Activated T-cell treated with anti-CD3 and anti-CD28 coated beads, Interleukin-2, amount 50 U/mL, for 4 hours (primary cell): ENCODE data around the gene ST6GALNAC1. TPM values are rescaled to one million over a fixed set of nuclear protein-coding genes. Genes with fewer than 3 reads are reported as not detected.

Source experiments
- ATAC-seq, 2 donors: fragments of 200-7000 bp; cut with Tn5 transposase; one replicate each; pipeline ENCODE4 v1.10.0; 2021
- DNase-seq: peaks from one replicate; pipeline ENCODE4 v3.0.0-alpha.2; 2020
- H3K27me3 Mint-ChIP-seq: one replicate; pipeline ENCODE4 v1.8.0; 2021; ENCODE audit warnings: low read depth, mixed read lengths
- H3K36me3 Mint-ChIP-seq: one replicate; pipeline ENCODE4 v1.8.0; 2022; ENCODE audit warnings: mixed read lengths; ENCODE audit not compliant: insufficient read depth
- H3K4me1 Mint-ChIP-seq: one replicate; pipeline ENCODE4 v1.8.0; 2021; ENCODE audit warnings: low read depth, mixed read lengths
- H3K4me3 Mint-ChIP-seq: one replicate; pipeline ENCODE4 v1.8.0; 2021; ENCODE audit warnings: mild to moderate bottlenecking, moderate library complexity, mixed read lengths
- H3K9me3 Mint-ChIP-seq: one replicate; pipeline ENCODE4 v1.8.0; 2021; ENCODE audit warnings: mixed read lengths
- total RNA-seq, 3 donors: library from RNA; stranded (reverse); gene quantifications; one replicate each; pipeline ENCODE4 v1.2.1, GENCODE V29; 2021

Gene ST6GALNAC1
- total RNA-seq, 3 donors from 2014 or later = 0.57 to 1.1 (median 0.63) TPM

DNA sequence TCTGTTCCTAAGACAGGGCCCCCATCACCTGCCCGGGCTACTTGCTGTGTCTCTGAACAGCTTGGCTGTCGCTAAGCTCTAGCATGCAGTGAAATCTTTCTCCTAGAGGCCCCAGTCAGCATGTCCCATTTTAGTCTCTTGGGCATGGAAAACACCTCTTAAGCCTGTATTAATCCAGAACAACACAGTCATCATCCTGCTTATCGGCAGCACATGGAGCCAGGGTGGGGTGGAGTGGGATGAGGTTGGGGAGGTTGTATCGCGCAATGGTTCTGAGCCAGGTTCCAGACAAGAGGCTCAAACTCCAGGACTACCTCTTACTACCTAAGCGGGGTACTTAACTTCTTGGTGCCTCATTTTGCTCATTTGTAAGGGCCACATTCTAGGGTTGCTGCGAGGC, 65.7 kb downstream of the ST6GALNAC1 start:
- Mint-ChIP-seq H3K9me3 (no peaks in the 10 kb centered on the region), H3K4me1 (no peaks in the 10 kb centered on the region), H3K27me3 (peaks cover 6% of the 10 kb centered on the region), H3K36me3 (no peaks in the 10 kb centered on the region), H3K4me3 (no peak overlapping the region)
- no peak for ATAC-seq
- no peak for DNase-seq

DNA sequence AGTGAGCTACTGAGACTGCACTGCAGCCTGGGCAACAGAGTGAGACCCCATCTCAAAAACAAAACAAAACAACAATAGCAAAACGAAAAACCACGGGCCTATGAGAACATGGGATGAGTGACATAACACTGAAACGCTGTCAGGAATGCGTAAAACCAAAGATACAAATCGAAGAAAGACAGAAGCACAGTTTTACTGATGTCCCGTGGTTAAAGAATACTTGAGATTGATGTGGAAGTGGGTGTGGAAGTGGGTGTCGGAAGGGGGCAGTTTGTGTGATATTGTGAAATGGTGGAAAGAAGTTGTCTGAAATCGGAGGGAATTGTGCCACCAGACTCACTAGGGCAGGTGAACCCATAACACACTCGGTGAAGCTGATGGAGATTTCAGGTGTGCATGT, 67.4 kb downstream of the ST6GALNAC1 start:
- Mint-ChIP-seq H3K4me3 (no peak overlapping the region), H3K4me1 (no peaks in the 10 kb centered on the region), H3K27me3 (no peaks in the 10 kb centered on the region), H3K9me3 (no peaks in the 10 kb centered on the region), H3K36me3 (no peaks in the 10 kb centered on the region)
- DNase-seq (no peak), ATAC-seq (no peak)

DNA sequence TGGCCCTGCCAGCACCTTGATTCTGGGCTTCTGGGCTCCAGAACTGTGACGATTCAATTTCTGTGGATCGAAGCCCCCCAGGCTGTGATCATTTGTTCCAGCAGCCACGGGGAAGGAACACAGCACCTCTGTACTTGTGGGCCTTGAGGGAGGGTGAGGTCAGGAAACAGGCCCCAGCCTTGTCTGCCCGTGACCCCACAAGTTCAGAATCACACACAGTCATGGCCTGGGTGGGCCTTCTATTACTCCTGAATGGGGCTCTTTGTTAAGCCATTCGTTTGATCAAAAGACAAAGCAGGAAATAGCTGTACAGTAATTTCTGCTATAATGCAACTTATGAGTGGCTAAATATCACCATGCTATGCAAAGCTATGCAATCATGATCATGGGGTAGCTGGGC, 68.0 kb downstream of the ST6GALNAC1 start:
- Mint-ChIP-seq H3K4me1 (no peaks in the 10 kb centered on the region), H3K4me3 (no peak overlapping the region), H3K9me3 (no peaks in the 10 kb centered on the region), H3K27me3 (no peaks in the 10 kb centered on the region), H3K36me3 (no peaks in the 10 kb centered on the region)
- ATAC-seq (no peak), DNase-seq (no peak)

Other genes starting within 250 kb of the ST6GALNAC1 start
- gene UBE2O, start 190.6 kb downstream of the ST6GALNAC1 start, total RNA-seq = 10 to 100 TPM; 43.2 to 45.1 (median 45.0) TPM
- gene AANAT, start 176.2 kb downstream of the ST6GALNAC1 start, total RNA-seq = not detected
- gene RHBDF2, start 142.3 kb downstream of the ST6GALNAC1 start, total RNA-seq = 10 to 100 TPM; 29.5 to 37.0 (median 34.3) TPM
- gene CYGB, start 106.0 kb downstream of the ST6GALNAC1 start, total RNA-seq = not detected
- not detected for gene PRCD, start 103.7 kb downstream of the ST6GALNAC1 start, total RNA-seq
- gene ST6GALNAC2, start 57.9 kb downstream of the ST6GALNAC1 start, total RNA-seq = not detected
- 1 to 10 TPM; 2.0 to 2.3 (median 2.0) TPM for gene MXRA7, start 67.2 kb upstream of the ST6GALNAC1 start, total RNA-seq
- 10 to 100 TPM; 67.3 to 73.2 (median 68.7) TPM for gene JMJD6, start 82.8 kb upstream of the ST6GALNAC1 start, total RNA-seq
- 10 to 100 TPM; 31.4 to 34.4 (median 31.5) TPM for gene METTL23, start 83.1 kb upstream of the ST6GALNAC1 start, total RNA-seq
- 100 to 1,000 TPM; 845 to 927 (median 920) TPM for gene SRSF2, start 93.6 kb upstream of the ST6GALNAC1 start, total RNA-seq
- gene MFSD11, start 94.4 kb upstream of the ST6GALNAC1 start, total RNA-seq = 10 to 100 TPM; 14.6 to 16.6 (median 15.1) TPM
- gene MGAT5B, start 224.6 kb upstream of the ST6GALNAC1 start, total RNA-seq = under 1 TPM; 0.18 to 0.41 (median 0.21) TPM